Panc1 (cell line): ENCODE measurements around the gene BCO2. TPM values are rescaled to one million over a fixed set of nuclear protein-coding genes. Genes with fewer than 3 reads are reported as not detected.

Source experiments
- ATAC-seq: fragments of 200-7000 bp; cut with Tn5 transposase; 2 replicates; pipeline ENCODE4 v1.9.1; 2020; ENCODE audit warnings: mild to moderate bottlenecking, moderate library complexity
- BruUV-seq: library from RNA; stranded (reverse); fragments of 400-500 nt; replicated peaks from 2 replicates; lab custom pipeline; 2021; lab: Mats Ljungman, UMichigan
- CTCF ChIA-PET: fragments of 300-600 bp; sonication (Branson Sonifier 250); formaldehyde crosslinking; loops from one replicate; lab custom pipeline; 2022; ENCODE audit warnings: antibody characterized with exemption; lab: Charles Lee
- POLR2A ChIA-PET: fragments of 300-600 bp; sonication (Branson Sonifier 250); formaldehyde crosslinking; loops from one replicate; lab custom pipeline; 2022; ENCODE audit warnings: antibody characterized with exemption; lab: Charles Lee
- DNase-seq: peaks from one replicate; pipeline ENCODE4 v3.0.0-alpha.2; 2010; ENCODE audit warnings: low read depth, low spot score
- H3K27ac ChIP-seq: 2 replicates; pipeline ENCODE4 v1.5.1; 2011; ENCODE audit warnings: mild to moderate bottlenecking, low read length, inconsistent platforms
- H3K27me3 ChIP-seq: fragments of 200-500 bp; sonication (Bioruptor generic); 2 replicates; pipeline ENCODE4 v1.6.0; 2014; ENCODE audit warnings: low read length, inconsistent platforms; ENCODE audit not compliant: control insufficient read depth, insufficient read depth
- H3K36me3 ChIP-seq: fragments of 200-500 bp; sonication (Bioruptor generic); 2 replicates; pipeline ENCODE4 v1.5.1; 2014; ENCODE audit warnings: inconsistent platforms, mild to moderate bottlenecking, low read length, moderate library complexity; ENCODE audit not compliant: control insufficient read depth, insufficient read depth
- H3K4me1 ChIP-seq: 2 replicates; pipeline ENCODE4 v1.5.1; 2011; ENCODE audit warnings: inconsistent platforms, mild to moderate bottlenecking, low read length, moderate library complexity; ENCODE audit not compliant: control insufficient read depth, insufficient read depth
- H3K4me3 ChIP-seq, 2 experiments: 2 replicates each; pipeline ENCODE4 v1.5.1; 2011 to 2012; ENCODE audit warnings: low read depth in 2 of 2, low read length in 2 of 2, mild to moderate bottlenecking in 2 of 2, inconsistent platforms in 1 of 2, moderate library complexity in 1 of 2
- H3K9me3 ChIP-seq: fragments of 200-500 bp; sonication (Bioruptor generic); 2 replicates; pipeline ENCODE4 v1.5.1; 2014; ENCODE audit warnings: low read depth, mild to moderate bottlenecking, inconsistent platforms, low read length, moderate library complexity; ENCODE audit not compliant: control insufficient read depth, insufficient read depth
- POLR2AphosphoS5 ChIP-seq: IDR thresholded peaks from 2 replicates; pipeline ENCODE4 v1.6.1; 2012; ENCODE audit warnings: mild to moderate bottlenecking, low read depth, low read length, moderate library complexity
- SIN3A ChIP-seq: IDR thresholded peaks from 2 replicates; pipeline ENCODE4 v1.6.1; 2012; ENCODE audit warnings: low read depth, mild to moderate bottlenecking, low read length, moderate library complexity, borderline replicate concordance; ENCODE audit not compliant: insufficient read depth
- TCF7L2 ChIP-seq: IDR thresholded peaks from 2 replicates; pipeline ENCODE4 v1.6.1; 2011; ENCODE audit warnings: mild to moderate bottlenecking, low read depth, low read length, inconsistent platforms
- in situ Hi-C: cut with HindIII; loops from 2 replicates; pipeline ENCODE4 v1.10.0; 2016; ENCODE audit warnings: low sequenced_read_pairs, low pct_unique_long_range_greater_than_20kb
- intact Hi-C: fragments of 100-400 bp; cut with micrococcal nuclease; formaldehyde crosslinking; loops from one replicate; pipeline ENCODE4 v1.10.0; 2022; ENCODE audit not compliant: unreplicated experiment
- total RNA-seq: library from RNA; stranded (reverse); gene quantifications from one replicate; pipeline ENCODE4 v1.2.1, GENCODE V29; 2021; ENCODE audit not compliant: unreplicated experiment
- TF ChIP-seq, protein P1 (sequence below): fragments of 450-650 bp; IDR thresholded peaks from 2 replicates; pipeline ENCODE4 v1.5.1; 2017; ENCODE audit warnings: mild to moderate bottlenecking
- TF ChIP-seq, protein P2 (sequence below), 2 experiments: IDR thresholded peaks; 2 replicates each; pipeline ENCODE4 v1.6.1; 2011 to 2012; ENCODE audit warnings: low read depth in 2 of 2, control low read depth in 1 of 2, low read length in 1 of 2, mild to moderate bottlenecking in 1 of 2, moderate library complexity in 1 of 2; ENCODE audit not compliant: insufficient read depth in 1 of 2

The BCO2 gene
- total RNA-seq, 1 experiment from 2014 or later, result 2.5 TPM

GRCh38 chr11:112165049-112165448, 10.3 kb upstream of the BCO2 start:
- Histone ChIP-seq H3K4me3 (no peak overlapping the region), H3K4me1 (peaks cover 34% of the 10 kb centered on the region), H3K36me3 (no peaks in the 10 kb centered on the region), H3K9me3 (no peaks in the 10 kb centered on the region), H3K27ac (peak overlapping the region; percentile 79; the same call in 1 of the 2 replicates), H3K27me3 (no peaks in the 10 kb centered on the region)
- intact Hi-C loops, result no loop called here
- POLR2A ChIA-PET, result no interaction called here
- no peak for DNase-seq
- no TSS peak for BruUV-seq
- ATAC-seq, result no peak
- in situ Hi-C loops, result no loop called here
- CTCF ChIA-PET, result no interaction called here
- TF ChIP-seq POLR2AphosphoS5 (no peak), TCF7L2 (no peak), SIN3A (no peak)
- TF ChIP-seq, protein P1, sequence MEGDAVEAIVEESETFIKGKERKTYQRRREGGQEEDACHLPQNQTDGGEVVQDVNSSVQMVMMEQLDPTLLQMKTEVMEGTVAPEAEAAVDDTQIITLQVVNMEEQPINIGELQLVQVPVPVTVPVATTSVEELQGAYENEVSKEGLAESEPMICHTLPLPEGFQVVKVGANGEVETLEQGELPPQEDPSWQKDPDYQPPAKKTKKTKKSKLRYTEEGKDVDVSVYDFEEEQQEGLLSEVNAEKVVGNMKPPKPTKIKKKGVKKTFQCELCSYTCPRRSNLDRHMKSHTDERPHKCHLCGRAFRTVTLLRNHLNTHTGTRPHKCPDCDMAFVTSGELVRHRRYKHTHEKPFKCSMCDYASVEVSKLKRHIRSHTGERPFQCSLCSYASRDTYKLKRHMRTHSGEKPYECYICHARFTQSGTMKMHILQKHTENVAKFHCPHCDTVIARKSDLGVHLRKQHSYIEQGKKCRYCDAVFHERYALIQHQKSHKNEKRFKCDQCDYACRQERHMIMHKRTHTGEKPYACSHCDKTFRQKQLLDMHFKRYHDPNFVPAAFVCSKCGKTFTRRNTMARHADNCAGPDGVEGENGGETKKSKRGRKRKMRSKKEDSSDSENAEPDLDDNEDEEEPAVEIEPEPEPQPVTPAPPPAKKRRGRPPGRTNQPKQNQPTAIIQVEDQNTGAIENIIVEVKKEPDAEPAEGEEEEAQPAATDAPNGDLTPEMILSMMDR, result no peak
- TF ChIP-seq, protein P2, sequence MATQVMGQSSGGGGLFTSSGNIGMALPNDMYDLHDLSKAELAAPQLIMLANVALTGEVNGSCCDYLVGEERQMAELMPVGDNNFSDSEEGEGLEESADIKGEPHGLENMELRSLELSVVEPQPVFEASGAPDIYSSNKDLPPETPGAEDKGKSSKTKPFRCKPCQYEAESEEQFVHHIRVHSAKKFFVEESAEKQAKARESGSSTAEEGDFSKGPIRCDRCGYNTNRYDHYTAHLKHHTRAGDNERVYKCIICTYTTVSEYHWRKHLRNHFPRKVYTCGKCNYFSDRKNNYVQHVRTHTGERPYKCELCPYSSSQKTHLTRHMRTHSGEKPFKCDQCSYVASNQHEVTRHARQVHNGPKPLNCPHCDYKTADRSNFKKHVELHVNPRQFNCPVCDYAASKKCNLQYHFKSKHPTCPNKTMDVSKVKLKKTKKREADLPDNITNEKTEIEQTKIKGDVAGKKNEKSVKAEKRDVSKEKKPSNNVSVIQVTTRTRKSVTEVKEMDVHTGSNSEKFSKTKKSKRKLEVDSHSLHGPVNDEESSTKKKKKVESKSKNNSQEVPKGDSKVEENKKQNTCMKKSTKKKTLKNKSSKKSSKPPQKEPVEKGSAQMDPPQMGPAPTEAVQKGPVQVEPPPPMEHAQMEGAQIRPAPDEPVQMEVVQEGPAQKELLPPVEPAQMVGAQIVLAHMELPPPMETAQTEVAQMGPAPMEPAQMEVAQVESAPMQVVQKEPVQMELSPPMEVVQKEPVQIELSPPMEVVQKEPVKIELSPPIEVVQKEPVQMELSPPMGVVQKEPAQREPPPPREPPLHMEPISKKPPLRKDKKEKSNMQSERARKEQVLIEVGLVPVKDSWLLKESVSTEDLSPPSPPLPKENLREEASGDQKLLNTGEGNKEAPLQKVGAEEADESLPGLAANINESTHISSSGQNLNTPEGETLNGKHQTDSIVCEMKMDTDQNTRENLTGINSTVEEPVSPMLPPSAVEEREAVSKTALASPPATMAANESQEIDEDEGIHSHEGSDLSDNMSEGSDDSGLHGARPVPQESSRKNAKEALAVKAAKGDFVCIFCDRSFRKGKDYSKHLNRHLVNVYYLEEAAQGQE (IDR thresholded peaks at IDR 0.05; ENCODE audit: insufficient read depth in 1 of 2, low read depth in 2 of 2, low read length in 1 of 2), result no peak

DNA sequence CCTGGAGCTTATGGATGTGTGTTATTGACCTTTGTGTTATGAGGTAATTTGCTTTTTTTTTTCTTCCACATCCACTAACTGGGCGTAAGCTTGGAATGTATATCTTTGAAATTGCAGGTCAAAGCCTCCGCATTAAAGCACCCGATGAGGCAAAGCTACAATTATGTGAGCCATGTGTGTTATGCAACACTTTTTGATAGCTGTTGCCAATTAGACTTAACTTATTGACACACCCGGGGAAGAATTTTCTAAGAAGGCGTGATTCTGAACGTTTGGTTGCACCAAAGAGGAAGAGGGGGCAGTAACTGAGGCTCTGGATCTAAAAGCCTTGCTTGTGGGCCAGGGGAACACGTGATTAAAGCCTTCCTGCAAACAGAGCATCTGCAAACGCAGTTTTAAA, 8.8 kb upstream of the BCO2 start:
- no peak for DNase-seq
- no TSS peak for BruUV-seq
- POLR2A ChIA-PET, result interaction anchor here (0.7 kb wide), 1 partner anchor 34 kb away, joined by 4 read pairs; no protein-coding TSS in a partner anchor
- no peaks in the 10 kb centered on the region for H3K9me3 ChIP-seq
- in situ Hi-C loops, result no loop called here
- intact Hi-C loops, result no loop called here
- no peak overlapping the region for H3K4me3 ChIP-seq
- ATAC-seq, result no peak
- CTCF ChIA-PET, result no interaction called here
- peaks cover 25% of the 10 kb centered on the region for H3K4me1 ChIP-seq
- no peak overlapping the region; the same call in 1 of the 2 replicates for H3K27ac ChIP-seq
- TF ChIP-seq SIN3A, result no peak
- no peak for TF ChIP-seq TCF7L2
- TF ChIP-seq, protein P1, result no peak
- TF ChIP-seq, protein P2 (IDR thresholded peaks at IDR 0.05; ENCODE audit: insufficient read depth in 1 of 2, low read depth in 2 of 2, low read length in 1 of 2), result no peak
- no peak for TF ChIP-seq POLR2AphosphoS5
- H3K36me3 ChIP-seq, result no peaks in the 10 kb centered on the region
- H3K27me3 ChIP-seq, result no peaks in the 10 kb centered on the region
